ENCODE results near the gene WASF2. TPM values are rescaled to one million over a fixed set of nuclear protein-coding genes. Genes with fewer than 3 reads are reported as not detected.

Gene WASF2
- total RNA-seq, 2 donors from 2014 or later = 60.1 to 83.7 TPM

DNA sequence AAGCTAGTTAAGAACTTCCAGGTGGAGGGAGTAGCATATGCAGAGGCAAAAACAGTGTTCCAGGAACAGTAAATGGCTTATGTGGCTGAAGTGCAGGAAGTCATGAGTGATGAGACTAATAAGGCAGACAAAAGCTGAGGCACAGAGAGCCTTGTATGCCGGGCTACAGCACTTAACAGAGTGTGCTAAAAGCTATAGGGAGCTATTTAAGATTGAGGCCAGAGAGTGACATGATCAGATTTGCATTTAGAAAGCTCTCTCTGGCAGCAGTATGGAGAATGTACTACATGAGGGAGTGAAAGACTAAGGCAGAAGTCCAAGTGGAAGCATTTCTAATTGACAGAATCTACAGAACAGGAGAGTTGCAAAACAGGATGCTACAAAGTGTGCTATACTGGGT lies 38.6 kb downstream of the WASF2 start:
- TF ChIP-seq CTCF (IDR thresholded peaks at IDR 0.05) = no peak
- DNase-seq (ENCODE audit: low spot score) (no peak), ATAC-seq (ENCODE audit: insufficient number of reproducible peaks, low FRiP score, low read depth) (no peak)
- Histone ChIP-seq H3K27ac (no peak overlapping the region), H3K4me3 (no peak overlapping the region), H3K27me3 (replicated peaks; ENCODE audit: insufficient read depth) (no peaks in the 10 kb centered on the region), H3K36me3 (peaks cover 5% of the 10 kb centered on the region), H3K4me1 (ENCODE audit: control insufficient read depth in 1 of 2, low read depth in 2 of 2) (peaks cover 9 to 16% of the 10 kb centered on the region in 2 donors), H3K9me3 (no peaks in the 10 kb centered on the region)

DNA sequence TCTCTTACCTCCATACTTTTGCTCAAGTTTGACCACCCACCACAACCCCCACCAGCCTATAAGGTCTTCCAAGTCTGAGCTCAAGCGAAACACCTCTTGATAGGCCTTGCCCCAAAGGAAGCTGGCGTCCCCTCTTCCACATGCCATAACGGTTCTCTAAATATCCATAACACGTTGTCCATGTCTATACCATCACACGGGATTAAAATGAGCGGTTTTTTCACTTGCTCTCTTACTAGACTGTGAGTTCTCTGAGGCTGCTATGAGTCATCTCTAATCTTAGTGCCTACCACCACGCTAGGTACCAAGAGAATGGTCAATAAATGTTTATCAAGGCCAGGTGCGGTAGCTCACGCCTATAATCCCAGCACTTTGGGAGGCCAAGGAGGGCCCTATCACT lies 41.0 kb downstream of the WASF2 start:
- peaks cover 5% of the 10 kb centered on the region for H3K36me3 ChIP-seq
- H3K27ac ChIP-seq = no peak overlapping the region
- H3K4me1 ChIP-seq (ENCODE audit: control insufficient read depth in 1 of 2, low read depth in 2 of 2) = peaks cover 12 to 25% of the 10 kb centered on the region in 2 donors
- ATAC-seq (ENCODE audit: insufficient number of reproducible peaks, low FRiP score, low read depth) (no peak), DNase-seq (ENCODE audit: low spot score) (no peak)
- no peaks in the 10 kb centered on the region for H3K27me3 ChIP-seq (replicated peaks; ENCODE audit: insufficient read depth)
- no peak for TF ChIP-seq CTCF (IDR thresholded peaks at IDR 0.05)
- H3K4me3 ChIP-seq = no peak overlapping the region
- no peaks in the 10 kb centered on the region for H3K9me3 ChIP-seq

- no peaks in the 10 kb centered on the region for H3K27me3 ChIP-seq (replicated peaks; ENCODE audit: insufficient read depth)
- no peaks in the 10 kb centered on the region for H3K9me3 ChIP-seq
- TF ChIP-seq CTCF (IDR thresholded peaks at IDR 0.05) = no peak
- no peak overlapping the region for H3K4me3 ChIP-seq
- ATAC-seq (ENCODE audit: insufficient number of reproducible peaks, low FRiP score, low read depth) (no peak), DNase-seq (ENCODE audit: low spot score) (no peak)
- peaks cover 5% of the 10 kb centered on the region for H3K36me3 ChIP-seq
- H3K4me1 ChIP-seq (ENCODE audit: control insufficient read depth in 1 of 2, low read depth in 2 of 2) = peaks cover 12 to 25% of the 10 kb centered on the region in 2 donors
- H3K27ac ChIP-seq = no peak overlapping the region
These were observed 42.1 kb downstream of the WASF2 start for GRCh38 chr1:27447883-27448282.

DNA sequence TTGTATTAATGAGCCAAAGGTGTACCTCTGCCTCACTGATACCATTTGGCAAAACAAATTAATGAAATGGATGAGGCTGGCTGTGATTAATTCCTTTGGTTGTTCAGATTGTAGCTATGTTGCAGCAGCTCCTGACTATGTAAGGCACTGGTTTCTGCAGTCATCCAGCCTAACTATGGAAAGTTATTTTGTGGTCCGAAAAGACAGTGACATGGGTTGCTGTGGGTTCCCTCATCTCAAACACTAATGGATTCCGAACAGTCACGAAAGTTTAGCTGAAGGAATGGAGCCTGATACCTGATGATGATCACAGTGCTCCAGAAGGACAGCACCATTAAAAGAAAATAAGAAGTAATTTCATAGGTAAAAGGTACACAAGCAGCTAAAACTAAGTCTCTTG lies 42.6 kb downstream of the WASF2 start:
- no peaks in the 10 kb centered on the region for H3K9me3 ChIP-seq
- H3K4me3 ChIP-seq = no peak overlapping the region
- peaks cover 12 to 25% of the 10 kb centered on the region in 2 donors for H3K4me1 ChIP-seq (ENCODE audit: control insufficient read depth in 1 of 2, low read depth in 2 of 2)
- peaks cover 5% of the 10 kb centered on the region for H3K36me3 ChIP-seq
- H3K27ac ChIP-seq = no peak overlapping the region
- TF ChIP-seq CTCF (IDR thresholded peaks at IDR 0.05) = no peak
- DNase-seq (ENCODE audit: low spot score) (no peak), ATAC-seq (ENCODE audit: insufficient number of reproducible peaks, low FRiP score, low read depth) (no peak)
- no peaks in the 10 kb centered on the region for H3K27me3 ChIP-seq (replicated peaks; ENCODE audit: insufficient read depth)

DNA sequence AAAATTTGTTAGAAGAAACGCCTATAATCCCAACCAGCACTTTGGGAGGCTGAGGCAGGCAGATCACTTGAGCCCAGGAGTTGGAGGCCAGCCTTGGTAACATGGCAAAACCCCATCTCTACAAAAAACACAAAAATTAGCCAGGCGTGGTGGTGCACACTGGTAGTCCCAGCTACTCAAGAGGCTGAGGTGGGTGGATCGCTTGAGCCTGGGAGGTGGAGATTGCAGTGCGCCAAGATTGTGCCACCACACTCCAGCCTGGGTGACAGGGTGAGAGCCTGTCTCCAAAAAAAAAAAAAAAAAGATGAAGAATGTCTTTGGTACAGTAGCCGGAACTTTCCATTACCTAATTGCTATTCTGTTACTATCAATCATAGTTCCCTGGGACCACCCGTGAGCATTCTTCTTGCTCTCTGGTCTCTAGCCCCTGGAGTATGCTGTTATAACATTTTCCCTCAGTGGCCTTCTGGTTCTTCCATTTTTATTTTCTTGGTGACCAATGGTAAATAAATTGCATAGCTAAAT lies 43.4 kb downstream of the WASF2 start:
- ATAC-seq (ENCODE audit: insufficient number of reproducible peaks, low FRiP score, low read depth) (no peak), DNase-seq (ENCODE audit: low spot score) (no peak)
- TF ChIP-seq CTCF (IDR thresholded peaks at IDR 0.05) = no peak
- no peak overlapping the region for H3K4me3 ChIP-seq
- no peak overlapping the region for H3K27ac ChIP-seq
- H3K9me3 ChIP-seq = no peaks in the 10 kb centered on the region
- peaks cover 8 to 24% of the 10 kb centered on the region in 2 donors for H3K4me1 ChIP-seq (ENCODE audit: control insufficient read depth in 1 of 2, low read depth in 2 of 2)
- peaks cover 5% of the 10 kb centered on the region for H3K36me3 ChIP-seq
- H3K27me3 ChIP-seq (replicated peaks; ENCODE audit: insufficient read depth) = no peaks in the 10 kb centered on the region
